Psoas muscle (tissue), 8 donors: ENCODE data around the gene CASQ1. TPM values are rescaled to one million over a fixed set of nuclear protein-coding genes. Genes with fewer than 3 reads are reported as not detected.

Source experiments
- ATAC-seq, 4 donors: fragments of 200-7000 bp; cut with Tn5 transposase; one replicate each; pipeline ENCODE4 v1.9.1; 2020; ENCODE audit warnings: moderate library complexity in 3 of 4, mild to moderate bottlenecking in 2 of 4
- DNase-seq, 2 donors: peaks; one replicate each; pipeline ENCODE4 v3.0.0-alpha.2; 2020
- H3K27ac ChIP-seq: fragments of 200-600 bp; one replicate; pipeline ENCODE4 v1.8.0; 2022
- H3K27me3 ChIP-seq, 3 donors: fragments of 200-600 bp in 1 of 3; one replicate each; pipeline versions ENCODE4 v1.6.1 to v1.8.0; 2013 to 2022; ENCODE audit warnings: low read length in 2 of 3, mild to moderate bottlenecking in 2 of 3, moderate library complexity in 1 of 3; ENCODE audit not compliant: insufficient read depth in 3 of 3
- H3K36me3 ChIP-seq, 2 donors: fragments of 200-600 bp in 1 of 2; one replicate each; pipeline versions ENCODE4 v1.6.1 to v1.8.0; 2013 to 2022; ENCODE audit warnings: low read depth in 1 of 2, mild to moderate bottlenecking in 1 of 2, moderate library complexity in 1 of 2; ENCODE audit not compliant: insufficient read depth in 1 of 2
- H3K4me1 ChIP-seq: fragments of 200-600 bp; one replicate; pipeline ENCODE4 v1.8.0; 2022
- H3K4me3 ChIP-seq: fragments of 200-600 bp; one replicate; pipeline ENCODE4 v1.8.0; 2022; ENCODE audit warnings: mild to moderate bottlenecking
- H3K9me3 ChIP-seq: fragments of 200-600 bp; one replicate; pipeline ENCODE4 v1.8.0; 2022
- WGBS, 3 donors: extraction: QIAGEN DNeasy Blood & Tissue Kit; methylation state at CpG; one replicate each; pipeline versions ENCODE4 v1.1.6 to v1.1.7; 2013; 5-methylcytosine and 5-hydroxymethylcytosine counted together
- intact Hi-C, 2 donors: fragments of 100-400 bp; cut with DNase I; formaldehyde crosslinking; loops; one replicate each; pipeline versions ENCODE4 v1.11.0 to v1.14.2; 2022
- polyA plus RNA-seq, 3 donors: library from polyadenylated mRNA; stranded (reverse); fragments of 200-250 nt; gene quantifications; one replicate each; pipeline ENCODE4 v1.2.3, GENCODE V29; 2013
- total RNA-seq, 4 donors: library from RNA; stranded (reverse); fragmentation: NEBNext Ultra II Directional in 2 of 4; extraction: Animal tissue kit (Norgen Biotek cat#: 25700) in 2 of 4; gene quantifications; one replicate each; pipeline versions ENCODE4 v1.2.1 to v1.2.4, GENCODE V29; 2021 to 2023
- TF ChIP-seq, protein P1 (sequence below): fragments of 200-600 bp; IDR thresholded peaks from one replicate; pipeline ENCODE4 v1.8.0; 2022; ENCODE audit warnings: antibody characterized with exemption
- donor health status: healthy with polysubstance abuse.
- donor health status: DM: no; HTN: no; CAD: no; lungs with moderate emphysema.
- donor health status: Bipolar disorder and iron deficiency.
- donor health status: healthy.
- donor health status: DM: yes; HTN: yes; CAD: no.
- donor health status: DM: no; HTN: no; CAD: no.
- donor health status: DM: no; HTN: no; CAD: no.
- donor health status: DM: yes; HTN: yes; CAD: no.

The CASQ1 gene
- total and polyA plus RNA-seq, 7 donors: 171 to 903 (median 412) TPM

DNA sequence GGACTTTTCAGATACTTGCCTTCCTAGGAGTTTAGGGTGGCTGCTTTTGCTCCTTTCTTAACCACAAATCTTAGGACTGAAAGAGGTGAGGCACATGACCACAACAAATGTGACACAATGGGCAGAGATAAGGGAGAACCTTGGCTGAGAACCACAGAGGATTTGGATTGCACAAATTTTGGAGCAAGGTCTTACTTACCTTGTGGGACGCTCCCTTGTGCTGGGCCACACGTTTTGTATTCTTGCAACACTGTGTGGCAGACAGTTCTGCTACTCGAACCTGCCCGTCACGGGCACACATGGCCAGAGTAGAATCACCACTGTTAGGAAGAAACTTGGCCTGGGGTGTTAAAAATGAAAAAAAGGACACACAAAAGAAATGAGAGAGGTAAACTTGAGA is 48.0 kb downstream of the CASQ1 start:
- peak overlapping the region; percentile 50 for H3K27ac ChIP-seq
- intact Hi-C loops: no loop called here
- peak; percentile 53 to 83 (median 78) for ATAC-seq

DNA sequence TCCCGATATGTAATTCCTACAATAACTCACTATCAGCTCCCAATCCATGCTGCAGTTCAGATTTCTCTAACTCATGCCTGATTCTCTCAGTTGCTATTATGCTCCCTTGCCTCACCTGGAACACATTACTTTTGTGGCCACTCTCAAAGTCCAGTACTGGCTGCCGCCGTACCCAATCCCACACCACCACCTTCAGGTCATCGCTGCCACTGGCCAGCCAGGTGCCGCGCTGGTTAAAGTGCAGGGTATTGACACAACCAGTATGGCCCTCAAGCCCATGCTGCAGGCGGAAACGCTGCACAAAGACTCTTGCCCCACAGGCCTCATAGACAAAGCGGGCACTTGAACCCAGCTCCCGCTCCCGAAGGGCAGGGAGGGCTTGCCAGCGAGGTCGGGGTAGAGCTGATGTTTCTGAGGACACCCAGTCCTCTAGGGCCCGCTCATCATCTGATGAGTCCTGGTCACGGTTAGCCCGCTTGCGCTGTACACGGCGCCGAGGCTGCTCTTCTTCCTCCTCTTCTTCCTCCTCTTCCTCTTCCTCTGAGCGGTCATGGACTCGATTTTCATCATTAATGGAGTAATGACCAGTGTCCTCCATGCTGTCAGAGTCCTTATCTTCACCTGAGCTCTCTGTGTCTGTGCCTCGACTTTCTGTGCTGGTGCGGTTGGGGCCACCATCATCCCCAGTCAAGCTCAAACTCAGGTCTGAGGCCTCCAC is 49.4 kb downstream of the CASQ1 start:
- DNase-seq (no peak), ATAC-seq (no peak)
- TF ChIP-seq, protein P1, sequence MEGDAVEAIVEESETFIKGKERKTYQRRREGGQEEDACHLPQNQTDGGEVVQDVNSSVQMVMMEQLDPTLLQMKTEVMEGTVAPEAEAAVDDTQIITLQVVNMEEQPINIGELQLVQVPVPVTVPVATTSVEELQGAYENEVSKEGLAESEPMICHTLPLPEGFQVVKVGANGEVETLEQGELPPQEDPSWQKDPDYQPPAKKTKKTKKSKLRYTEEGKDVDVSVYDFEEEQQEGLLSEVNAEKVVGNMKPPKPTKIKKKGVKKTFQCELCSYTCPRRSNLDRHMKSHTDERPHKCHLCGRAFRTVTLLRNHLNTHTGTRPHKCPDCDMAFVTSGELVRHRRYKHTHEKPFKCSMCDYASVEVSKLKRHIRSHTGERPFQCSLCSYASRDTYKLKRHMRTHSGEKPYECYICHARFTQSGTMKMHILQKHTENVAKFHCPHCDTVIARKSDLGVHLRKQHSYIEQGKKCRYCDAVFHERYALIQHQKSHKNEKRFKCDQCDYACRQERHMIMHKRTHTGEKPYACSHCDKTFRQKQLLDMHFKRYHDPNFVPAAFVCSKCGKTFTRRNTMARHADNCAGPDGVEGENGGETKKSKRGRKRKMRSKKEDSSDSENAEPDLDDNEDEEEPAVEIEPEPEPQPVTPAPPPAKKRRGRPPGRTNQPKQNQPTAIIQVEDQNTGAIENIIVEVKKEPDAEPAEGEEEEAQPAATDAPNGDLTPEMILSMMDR: no peak
- no peaks in the 10 kb centered on the region for H3K27me3 ChIP-seq
- H3K4me3 ChIP-seq: no peak overlapping the region
- no peaks in the 10 kb centered on the region for H3K9me3 ChIP-seq
- WGBS, 3 donors: 90 to 94% (median 92%) methylated on average over 24 of the region's 24 CpGs
- peaks cover 43% of the 10 kb centered on the region for H3K4me1 ChIP-seq
- no peak overlapping the region for H3K27ac ChIP-seq
- intact Hi-C loops: loop anchor here (5.0 kb wide), 2 partner anchors 42 to 53 kb away; no protein-coding TSS in a partner anchor
- peaks cover 2 to 89% of the 10 kb centered on the region in 2 donors for H3K36me3 ChIP-seq

More for the DNA sequence above, 48.0 kb downstream of the CASQ1 start:
- WGBS, 3 donors: 53 to 64% (median 55%) methylated on average over 5 of the region's 5 CpGs
- no peak for DNase-seq
- Histone ChIP-seq H3K36me3 (peaks cover 2 to 98% of the 10 kb centered on the region in 2 donors), H3K4me1 (peaks cover 34% of the 10 kb centered on the region), H3K27me3 (no peaks in the 10 kb centered on the region), H3K4me3 (no peak overlapping the region), H3K9me3 (no peaks in the 10 kb centered on the region)
- TF ChIP-seq, protein P1: no peak

DNA sequence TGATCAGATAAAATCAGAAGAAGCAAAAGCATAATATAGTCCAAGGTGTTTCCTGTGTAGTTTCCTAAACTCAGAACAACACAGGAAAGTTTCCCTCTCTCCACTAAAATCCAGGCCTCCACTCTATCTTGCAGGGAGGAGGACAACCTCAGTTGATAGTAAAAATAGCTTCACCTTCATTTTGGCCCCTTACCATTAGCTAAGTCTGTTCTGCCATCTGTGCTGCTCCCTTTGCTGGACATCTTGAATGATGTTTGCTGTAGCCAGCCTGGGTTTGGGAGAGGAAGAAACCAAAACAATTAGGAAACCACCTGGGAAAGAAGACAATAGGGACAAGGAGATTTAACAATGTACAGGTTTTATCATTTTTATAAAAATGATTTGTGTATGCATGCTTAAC is 53.4 kb downstream of the CASQ1 start:
- ATAC-seq (peak in 3 of 4 donors; percentile 48 to 58 (median 56)), DNase-seq (no peak)
- H3K27me3 ChIP-seq: no peaks in the 10 kb centered on the region
- peaks cover 63% of the 10 kb centered on the region for H3K4me1 ChIP-seq
- H3K27ac ChIP-seq: peak overlapping the region; percentile 62
- intact Hi-C loops: loop anchor here (5.0 kb wide), 2 partner anchors 46 to 49 kb away; no protein-coding TSS in a partner anchor
- H3K4me3 ChIP-seq: peak overlapping the region; percentile 11
- H3K36me3 ChIP-seq: peaks cover 0 to 48% of the 10 kb centered on the region in 2 donors
- TF ChIP-seq, protein P1: no peak
- no peaks in the 10 kb centered on the region for H3K9me3 ChIP-seq

DNA sequence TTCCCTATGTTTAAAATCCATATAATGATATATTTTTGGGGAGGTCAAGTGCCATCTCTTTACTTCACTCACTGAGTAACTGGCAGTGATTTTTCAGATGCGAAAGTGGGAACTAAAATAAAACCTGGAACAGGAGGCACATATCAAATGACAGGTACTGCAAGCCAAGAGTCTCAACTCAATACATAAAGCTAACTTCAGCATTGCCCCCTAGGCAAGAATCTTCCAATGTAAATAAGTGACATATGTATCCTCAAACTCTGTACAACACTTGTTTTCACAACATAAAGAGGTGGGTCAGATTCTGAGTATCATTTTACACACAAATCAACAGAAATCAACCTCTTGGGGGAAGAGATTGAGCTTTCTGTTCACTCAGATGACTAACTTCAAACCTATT is 53.8 kb downstream of the CASQ1 start:
- intact Hi-C loops: loop anchor here (5.0 kb wide), 2 partner anchors 47 to 48 kb away; no protein-coding TSS in a partner anchor
- Histone ChIP-seq H3K4me3 (peak overlapping the region; percentile 11), H3K4me1 (peaks cover 59% of the 10 kb centered on the region), H3K27me3 (no peaks in the 10 kb centered on the region), H3K9me3 (no peaks in the 10 kb centered on the region), H3K27ac (peak overlapping the region; percentile 62), H3K36me3 (peaks cover 0 to 47% of the 10 kb centered on the region in 2 donors)
- 19 to 24% (median 19%) methylated on average over 1 of the region's 1 CpG for WGBS, 3 donors
- ATAC-seq (peak; percentile 41 to 77 (median 59)), DNase-seq (no peak)
- TF ChIP-seq, protein P1: no peak
